Peyer's patch (tissue), 4 donors: ENCODE measurements around the gene MAP1B. TPM values are rescaled to one million over a fixed set of nuclear protein-coding genes. Genes with fewer than 3 reads are reported as not detected.

ENCODE experiments used
- DNase-seq, 3 donors: peaks; one replicate each; pipeline ENCODE4 v3.0.0-alpha.2; 2017 to 2019
- H3K27ac ChIP-seq, 4 donors: fragments of 200-600 bp; sonication (generic); one replicate each; pipeline ENCODE4 v1.5.1; 2016 to 2019
- H3K27me3 ChIP-seq, 2 donors: fragments of 200-600 bp; sonication (generic); one replicate each; pipeline ENCODE4 v1.5.1; 2019
- H3K36me3 ChIP-seq, 3 donors: fragments of 200-600 bp; sonication (generic); one replicate each; pipeline ENCODE4 v1.5.1; 2016 to 2019
- H3K4me1 ChIP-seq, 4 donors: fragments of 200-600 bp; sonication (generic); one replicate each; pipeline ENCODE4 v1.5.1; 2016 to 2019
- H3K4me3 ChIP-seq, 4 donors: fragments of 200-600 bp; sonication (generic); 1 replicate in 3 of 4; 2 replicates in 1 of 4; pipeline ENCODE4 v1.5.1; 2016 to 2019; ENCODE audit warnings: mild to moderate bottlenecking in 1 of 4
- H3K9me3 ChIP-seq, 4 donors: fragments of 200-600 bp; sonication (generic); one replicate each; pipeline ENCODE4 v1.5.1; 2016 to 2019; ENCODE audit warnings: mild to moderate bottlenecking in 1 of 4
- POLR2A ChIP-seq, 2 donors: fragments of 450-650 bp; IDR thresholded peaks; one replicate each; pipeline ENCODE4 v1.5.1; 2017; ENCODE audit warnings: antibody characterized with exemption in 2 of 2, mild to moderate bottlenecking in 2 of 2, moderate library complexity in 2 of 2
- total RNA-seq, 4 donors: library from RNA; depleted of rRNA; stranded (reverse); fragments of >200 nt; gene quantifications; one replicate each; pipeline ENCODE4 v1.1.0, GENCODE V29; 2016
- TF ChIP-seq, protein P1 (sequence below), 6 experiments: fragments of 450-650 bp in 4 of 6; fragments of 200-600 bp in 2 of 6; sonication (generic) in 1 of 6; IDR thresholded peaks; one replicate each; pipeline ENCODE4 v1.5.1; 2017 to 2019; ENCODE audit warnings: antibody characterized with exemption in 6 of 6, mild to moderate bottlenecking in 3 of 6, moderate library complexity in 1 of 6

Gene MAP1B
- total RNA-seq, 4 donors from 2014 or later, result 16.3 to 38.0 (median 25.7) TPM

DNA sequence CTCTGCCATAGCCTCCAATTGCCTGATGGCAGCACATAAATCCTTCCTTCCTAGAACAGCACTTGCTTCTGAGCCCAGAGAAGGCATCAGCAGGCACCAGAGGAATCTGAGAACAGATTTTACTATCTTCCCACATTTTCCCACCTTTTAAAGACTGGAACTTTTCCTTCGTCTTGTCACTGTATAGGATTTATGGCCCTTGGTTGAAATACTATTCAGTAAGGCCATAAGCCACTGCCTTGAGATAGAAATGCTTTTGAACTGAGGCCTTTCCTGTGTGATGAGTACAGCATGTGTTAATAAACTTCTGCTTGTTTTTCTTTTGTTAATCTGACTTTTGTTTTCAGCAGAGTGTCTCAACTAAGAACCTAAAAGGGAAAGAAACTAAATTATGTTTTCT, 128.4 kb downstream of the MAP1B start:
- H3K27ac ChIP-seq, result no peak overlapping the region
- no peak for DNase-seq
- H3K4me1 ChIP-seq, result no peaks in the 10 kb centered on the region
- H3K36me3 ChIP-seq, result no peaks in the 10 kb centered on the region
- no peak overlapping the region for H3K4me3 ChIP-seq
- no peaks in the 10 kb centered on the region for H3K27me3 ChIP-seq
- no peak for TF ChIP-seq POLR2A (IDR thresholded peaks at IDR 0.05)
- TF ChIP-seq, protein P1, sequence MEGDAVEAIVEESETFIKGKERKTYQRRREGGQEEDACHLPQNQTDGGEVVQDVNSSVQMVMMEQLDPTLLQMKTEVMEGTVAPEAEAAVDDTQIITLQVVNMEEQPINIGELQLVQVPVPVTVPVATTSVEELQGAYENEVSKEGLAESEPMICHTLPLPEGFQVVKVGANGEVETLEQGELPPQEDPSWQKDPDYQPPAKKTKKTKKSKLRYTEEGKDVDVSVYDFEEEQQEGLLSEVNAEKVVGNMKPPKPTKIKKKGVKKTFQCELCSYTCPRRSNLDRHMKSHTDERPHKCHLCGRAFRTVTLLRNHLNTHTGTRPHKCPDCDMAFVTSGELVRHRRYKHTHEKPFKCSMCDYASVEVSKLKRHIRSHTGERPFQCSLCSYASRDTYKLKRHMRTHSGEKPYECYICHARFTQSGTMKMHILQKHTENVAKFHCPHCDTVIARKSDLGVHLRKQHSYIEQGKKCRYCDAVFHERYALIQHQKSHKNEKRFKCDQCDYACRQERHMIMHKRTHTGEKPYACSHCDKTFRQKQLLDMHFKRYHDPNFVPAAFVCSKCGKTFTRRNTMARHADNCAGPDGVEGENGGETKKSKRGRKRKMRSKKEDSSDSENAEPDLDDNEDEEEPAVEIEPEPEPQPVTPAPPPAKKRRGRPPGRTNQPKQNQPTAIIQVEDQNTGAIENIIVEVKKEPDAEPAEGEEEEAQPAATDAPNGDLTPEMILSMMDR (IDR thresholded peaks at IDR 0.05), result no peak
- H3K9me3 ChIP-seq, result no peaks in the 10 kb centered on the region

DNA sequence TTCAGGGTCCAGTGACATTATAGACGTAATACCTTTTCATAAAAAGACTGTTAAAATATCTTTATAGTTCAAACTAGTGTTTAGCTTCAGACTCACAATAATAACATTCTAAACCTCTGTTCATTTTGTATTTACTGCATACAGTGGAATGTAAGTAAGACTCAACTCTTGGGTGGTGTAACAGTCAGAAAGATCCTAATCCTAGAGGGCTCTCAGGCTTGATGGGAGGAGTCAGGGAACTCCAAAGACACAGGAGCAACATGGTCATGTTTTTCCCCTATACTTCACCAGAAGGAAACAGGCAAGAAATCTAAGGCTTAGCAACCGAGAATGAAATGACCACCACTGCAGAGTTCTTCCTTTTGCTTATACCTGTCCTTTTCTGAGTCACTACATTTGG, 130.1 kb downstream of the MAP1B start:
- TF ChIP-seq, protein P1 (IDR thresholded peaks at IDR 0.05), result no peak
- no peak for TF ChIP-seq POLR2A (IDR thresholded peaks at IDR 0.05)
- no peak overlapping the region for H3K4me3 ChIP-seq
- no peaks in the 10 kb centered on the region for H3K4me1 ChIP-seq
- no peak for DNase-seq
- no peak overlapping the region for H3K27ac ChIP-seq
- no peaks in the 10 kb centered on the region for H3K27me3 ChIP-seq
- H3K9me3 ChIP-seq, result no peaks in the 10 kb centered on the region
- no peaks in the 10 kb centered on the region for H3K36me3 ChIP-seq

DNA sequence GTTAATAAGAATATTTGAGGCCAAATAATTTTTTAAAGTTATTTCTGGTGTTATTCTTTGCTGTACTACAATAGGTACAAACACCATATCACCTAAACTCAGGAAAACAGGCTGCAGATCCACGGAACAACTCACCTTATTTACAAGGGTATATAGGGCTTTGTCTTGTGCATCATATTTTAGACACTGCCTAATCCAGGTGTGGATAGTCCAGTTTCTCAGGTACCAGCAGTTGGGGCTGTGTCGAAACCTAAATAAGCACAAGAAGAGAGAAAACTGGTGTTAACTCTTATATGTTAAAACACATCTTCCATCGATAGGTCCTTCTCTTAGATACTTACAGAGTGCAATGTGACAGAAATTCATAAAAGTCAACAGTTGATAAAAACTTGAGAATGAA, 130.6 kb downstream of the MAP1B start:
- Histone ChIP-seq H3K4me3 (no peak overlapping the region), H3K9me3 (no peaks in the 10 kb centered on the region), H3K27me3 (no peaks in the 10 kb centered on the region), H3K27ac (no peak overlapping the region), H3K36me3 (no peaks in the 10 kb centered on the region), H3K4me1 (no peaks in the 10 kb centered on the region)
- TF ChIP-seq, protein P1 (IDR thresholded peaks at IDR 0.05), result no peak
- TF ChIP-seq POLR2A (IDR thresholded peaks at IDR 0.05), result no peak
- no peak for DNase-seq

DNA sequence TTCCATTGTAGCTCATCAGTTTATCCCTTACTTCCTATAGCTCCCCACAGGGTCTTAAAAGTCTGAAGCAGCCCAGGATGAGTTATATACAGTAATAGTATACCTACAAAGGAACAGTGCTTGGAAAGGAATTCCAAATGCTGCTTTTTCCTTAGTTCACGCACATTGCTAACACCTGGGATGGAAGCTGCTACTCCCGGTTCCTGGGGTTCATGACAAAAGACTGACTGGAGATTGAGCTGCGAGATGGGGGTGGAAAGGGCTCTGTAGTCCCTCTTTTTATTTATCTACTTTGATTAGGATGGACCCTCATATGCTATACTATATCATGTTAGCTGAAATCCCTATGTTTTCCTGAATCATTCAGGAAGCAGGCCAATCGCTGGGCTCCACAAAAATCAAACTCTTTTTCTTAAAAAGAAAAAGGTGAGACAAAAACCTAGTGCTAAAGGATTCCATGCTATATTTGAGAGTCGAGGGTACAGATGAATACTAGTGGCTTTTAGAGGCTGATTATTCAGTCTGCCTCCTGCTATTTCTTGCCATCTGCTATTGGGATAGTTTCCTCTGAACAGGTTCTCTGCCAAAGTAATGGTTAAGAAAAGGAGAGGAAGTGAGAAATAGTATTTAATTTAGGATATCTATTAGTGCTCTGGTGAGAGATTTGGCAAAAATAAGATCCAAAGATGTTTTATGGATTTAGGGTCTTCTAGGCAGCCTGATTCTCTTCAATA, 131.6 kb downstream of the MAP1B start:
- H3K27me3 ChIP-seq, result no peaks in the 10 kb centered on the region
- H3K4me1 ChIP-seq, result no peaks in the 10 kb centered on the region
- no peak overlapping the region for H3K4me3 ChIP-seq
- no peak for DNase-seq
- H3K36me3 ChIP-seq, result no peaks in the 10 kb centered on the region
- H3K9me3 ChIP-seq, result no peaks in the 10 kb centered on the region
- H3K27ac ChIP-seq, result no peak overlapping the region
- TF ChIP-seq, protein P1 (IDR thresholded peaks at IDR 0.05), result no peak
- TF ChIP-seq POLR2A (IDR thresholded peaks at IDR 0.05), result no peak

DNA sequence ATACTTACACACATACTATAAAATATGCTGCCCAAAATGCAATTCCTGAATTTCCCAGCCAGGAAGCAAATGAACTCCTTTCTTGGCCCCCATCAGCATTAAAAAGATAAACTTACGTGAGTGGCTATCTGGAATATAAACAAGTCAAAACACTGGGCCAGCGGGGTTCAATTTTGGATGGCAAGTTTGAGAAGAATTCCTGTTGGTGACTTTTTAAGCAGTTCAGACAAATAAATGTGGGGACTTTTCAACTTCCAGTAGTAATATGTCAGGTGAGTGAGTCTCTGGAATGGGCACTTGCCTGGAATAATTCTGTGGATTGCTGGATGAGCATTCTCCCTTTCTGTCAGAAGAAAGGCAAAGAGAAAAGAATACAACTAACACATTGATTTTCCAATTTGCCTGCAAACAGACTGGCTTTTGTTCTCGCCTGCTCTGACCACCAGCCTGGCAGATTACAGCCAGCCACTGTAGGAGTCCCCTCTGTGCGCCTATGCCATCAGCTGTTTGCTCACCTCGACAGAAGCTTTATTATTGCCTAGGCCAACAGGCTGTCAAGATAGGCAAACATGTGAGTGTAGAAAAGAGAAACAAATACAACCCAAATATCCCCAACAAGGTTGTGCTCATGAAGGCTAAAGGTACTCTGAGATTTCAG, 134.2 kb downstream of the MAP1B start:
- H3K4me3 ChIP-seq, result no peak overlapping the region
- no peaks in the 10 kb centered on the region for H3K27me3 ChIP-seq
- no peak for TF ChIP-seq POLR2A (IDR thresholded peaks at IDR 0.05)
- TF ChIP-seq, protein P1 (IDR thresholded peaks at IDR 0.05), result no peak
- H3K9me3 ChIP-seq, result no peaks in the 10 kb centered on the region
- no peak overlapping the region for H3K27ac ChIP-seq
- H3K4me1 ChIP-seq, result no peaks in the 10 kb centered on the region
- H3K36me3 ChIP-seq, result no peaks in the 10 kb centered on the region
- DNase-seq, result no peak
